ENCODE data around the gene DDIAS.
"Not testable (repeated sequence)": the region's sequence is repeated elsewhere in the genome, so short reads cannot be mapped to it uniquely, and the experiment has no call there.

Gene DDIAS

DNA sequence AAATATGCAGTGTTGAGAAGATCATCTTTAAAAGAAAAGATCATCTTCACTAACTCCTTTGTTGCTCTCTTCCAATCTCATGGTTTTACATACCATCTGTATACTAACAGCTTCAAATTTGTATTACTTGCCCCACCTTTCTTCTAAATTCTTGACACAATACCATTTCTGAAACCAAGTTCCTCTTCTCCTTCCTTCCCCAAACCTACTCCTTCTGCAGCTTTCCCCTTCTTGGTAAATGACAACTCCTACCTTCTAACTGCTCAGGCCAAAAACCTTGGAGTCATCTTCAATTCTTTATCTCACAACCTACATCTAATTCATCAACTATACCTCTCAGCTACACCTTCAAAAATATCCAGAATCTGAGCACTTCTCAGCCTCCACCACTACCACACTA, 10.6 kb upstream of the DDIAS start:
- no peak for DNase-seq (ENCODE audit: low read depth, low spot score)

DNA sequence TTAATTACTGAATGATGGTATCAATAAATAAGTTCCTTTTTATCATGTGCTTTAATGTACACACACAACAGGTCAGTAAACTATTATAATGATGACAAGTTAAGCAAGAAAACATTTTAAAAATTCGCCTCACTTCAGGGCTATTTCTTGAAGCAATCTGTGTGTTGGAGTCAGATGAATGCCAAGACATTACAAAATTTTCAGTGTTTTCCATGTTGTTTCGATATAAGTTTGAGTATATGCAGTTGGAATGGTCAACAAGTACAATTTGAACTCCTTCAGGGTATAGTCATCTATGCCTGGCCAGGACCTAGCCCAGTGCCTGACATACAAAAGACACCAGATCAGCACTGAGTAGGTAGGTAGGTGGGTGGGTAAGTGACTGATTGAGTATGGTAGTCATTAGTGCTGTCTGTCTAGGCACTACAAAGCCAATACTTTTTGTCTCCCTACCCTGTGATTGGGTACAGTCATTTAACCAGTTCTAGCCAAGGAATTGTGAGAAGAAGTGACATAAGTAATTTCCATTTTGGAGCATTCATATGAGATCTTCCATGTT, 8.8 kb upstream of the DDIAS start:
- no peak for DNase-seq (ENCODE audit: low read depth, low spot score)

DNA sequence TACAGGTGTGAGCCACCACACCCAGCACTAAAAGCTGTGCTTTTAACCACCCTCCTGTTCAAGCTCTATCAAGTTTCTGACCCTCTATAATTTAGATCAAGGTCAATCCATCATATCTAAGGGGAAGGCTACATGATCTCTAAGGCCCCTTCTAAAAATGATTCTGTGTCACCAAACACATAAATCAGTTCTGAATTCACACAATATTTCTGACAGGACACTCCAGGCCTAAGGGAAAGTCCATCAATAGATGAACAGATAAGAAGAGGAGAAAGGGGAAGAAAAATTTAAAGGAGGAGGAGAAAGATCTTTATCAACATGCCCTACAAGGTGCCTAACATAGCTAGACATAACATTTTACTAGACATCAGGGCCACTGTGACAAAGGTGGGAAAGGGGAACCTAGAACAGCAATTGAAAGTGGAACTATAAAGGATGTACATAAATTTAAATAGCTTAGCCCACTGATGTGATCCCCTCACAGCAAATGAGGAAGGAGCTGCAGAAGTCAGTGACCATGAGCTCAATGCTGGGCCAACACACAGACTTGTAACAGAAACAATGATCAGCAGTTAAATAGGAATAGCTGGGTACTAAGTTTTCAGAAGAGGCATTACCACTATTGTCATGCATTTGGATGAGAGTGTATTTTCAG, 6.0 kb upstream of the DDIAS start:
- DNase-seq (ENCODE audit: low read depth, low spot score): no peak

DNA sequence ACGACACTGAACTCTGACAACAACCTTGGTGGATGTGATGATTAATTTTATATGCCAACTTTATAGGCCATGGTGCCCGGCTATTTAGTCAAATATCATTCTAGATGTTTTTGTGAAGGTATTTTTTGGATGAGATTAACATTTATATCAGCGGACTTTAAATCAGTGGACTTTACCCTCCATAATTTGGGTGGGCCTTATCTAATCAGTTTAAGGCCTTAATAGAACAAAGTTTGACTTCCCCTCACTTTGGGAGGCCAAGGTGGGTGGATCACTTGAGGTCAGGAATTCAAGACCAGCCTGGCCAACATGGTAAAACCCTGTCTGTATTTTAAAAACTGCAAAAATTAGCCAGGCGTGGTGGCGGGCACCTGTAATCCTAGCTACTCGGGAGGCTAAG, 5.4 kb upstream of the DDIAS start:
- no peak for DNase-seq (ENCODE audit: low read depth, low spot score)

DNA sequence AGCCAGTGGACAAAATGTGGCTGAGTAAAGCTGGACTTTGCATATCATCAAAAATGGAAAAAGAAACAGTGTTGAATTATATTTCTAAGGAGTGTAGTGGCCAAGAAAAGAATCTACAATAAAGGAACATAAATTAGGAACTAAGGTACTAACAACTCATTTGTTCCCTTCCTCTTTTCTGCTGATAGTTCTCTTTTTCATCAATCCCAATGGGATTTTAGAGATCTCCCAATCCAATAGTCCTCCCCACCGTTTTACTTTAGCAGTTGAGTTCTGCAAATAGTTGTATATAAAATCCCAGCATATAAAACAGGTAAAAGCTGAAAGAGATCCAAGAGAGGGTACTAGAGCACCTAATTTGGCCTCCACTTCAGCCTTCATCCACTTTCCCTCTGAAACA, 3.3 kb upstream of the DDIAS start:
- no peak for DNase-seq (ENCODE audit: low read depth, low spot score)

DNA sequence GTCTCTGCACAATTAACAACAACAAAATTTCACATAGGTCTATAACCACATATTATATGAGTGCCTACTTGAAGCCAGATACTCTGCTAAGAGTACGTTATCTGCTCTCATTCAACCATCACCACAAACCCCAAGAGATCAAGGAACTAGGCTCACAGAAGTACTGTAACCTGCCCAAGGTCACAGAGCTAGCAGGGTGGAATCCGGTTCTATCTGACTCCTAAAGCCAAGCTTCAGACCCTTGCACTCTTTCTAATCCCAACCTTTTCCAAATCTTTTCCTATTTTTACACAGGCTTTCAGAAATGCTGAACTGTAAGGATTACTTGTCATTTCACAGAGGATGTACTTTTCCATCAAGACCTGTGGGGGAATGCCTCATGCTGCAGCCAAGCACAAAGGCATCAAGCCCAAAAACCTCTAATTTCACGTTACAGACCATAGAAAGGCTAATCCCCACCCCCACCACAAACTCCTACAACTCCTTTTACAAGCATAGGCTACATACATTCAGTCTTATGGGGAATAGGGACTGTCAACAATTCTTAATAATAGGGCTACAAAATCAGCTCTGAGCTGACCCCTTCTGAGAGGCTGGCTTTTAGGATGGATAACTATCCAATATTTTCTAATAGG, 2.2 kb upstream of the DDIAS start:
- no peak for DNase-seq (ENCODE audit: low read depth, low spot score)

DNA sequence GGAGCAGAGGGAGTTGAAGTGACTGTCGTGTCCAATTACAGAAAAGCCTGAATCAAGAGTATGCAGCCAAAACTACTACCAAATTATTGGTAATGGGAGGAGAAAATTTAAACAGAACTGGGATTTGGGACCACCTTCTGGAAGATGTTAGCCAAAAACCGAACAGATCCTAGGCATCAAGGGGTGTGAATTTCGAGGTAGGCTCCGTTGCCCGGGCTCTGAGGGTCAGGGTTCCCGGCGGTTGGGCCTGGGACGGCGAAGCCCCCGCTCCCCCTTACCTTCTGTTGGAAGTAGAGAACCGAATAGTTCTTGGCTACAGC, 1.6 kb upstream of the DDIAS start:
- no peak for DNase-seq (ENCODE audit: low read depth, low spot score)

DNA sequence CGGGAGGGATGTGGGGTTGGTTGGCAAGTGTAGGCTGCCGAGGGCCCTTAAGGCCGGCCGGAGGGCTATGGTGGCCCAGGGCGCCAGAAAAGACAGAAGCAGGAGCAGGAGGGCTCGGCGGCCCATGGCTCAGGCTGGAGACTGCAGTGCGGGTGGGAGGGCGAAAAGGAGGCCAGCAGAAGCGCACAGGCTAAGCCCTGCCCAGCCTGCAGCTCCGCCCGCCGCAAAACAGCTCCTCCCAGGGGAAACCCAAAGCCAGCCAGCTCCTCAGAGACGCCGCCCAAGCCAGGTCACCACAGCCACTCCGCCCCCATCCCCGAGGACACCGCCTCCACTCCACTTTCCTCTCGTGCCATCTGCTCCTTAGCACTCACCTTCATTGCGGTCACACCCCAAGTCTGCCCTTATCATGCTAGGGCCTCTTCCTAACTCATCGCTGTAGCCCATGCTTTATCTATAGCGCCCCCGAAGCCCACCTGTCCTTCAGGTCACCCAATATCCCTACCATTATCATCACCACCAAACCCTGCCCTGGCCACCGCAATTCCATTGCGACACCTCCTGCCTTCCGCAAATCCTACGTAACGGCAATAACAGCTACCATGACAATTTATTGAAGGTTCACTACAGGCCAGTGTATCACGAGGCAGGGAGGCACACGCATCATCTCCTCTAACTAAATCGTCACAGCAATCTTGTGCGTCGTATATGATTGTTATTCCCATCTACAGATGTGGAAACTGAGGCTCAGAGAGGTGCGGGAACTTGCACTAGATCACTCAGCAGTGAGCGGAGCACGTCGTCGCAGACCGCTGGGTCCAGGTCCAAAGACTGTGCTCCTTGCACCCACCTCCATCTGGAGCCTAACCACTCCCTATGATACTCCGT, 1.0 kb upstream of the DDIAS start, which contains the start of gene PRCP:
Gene PRCP (minus strand): TSS at position 154 of the 888 bp plus-strand sequence. CDS start 28 bp downstream, at position 126.
- peak; percentile 95 for DNase-seq (ENCODE audit: low read depth, low spot score)

DNA sequence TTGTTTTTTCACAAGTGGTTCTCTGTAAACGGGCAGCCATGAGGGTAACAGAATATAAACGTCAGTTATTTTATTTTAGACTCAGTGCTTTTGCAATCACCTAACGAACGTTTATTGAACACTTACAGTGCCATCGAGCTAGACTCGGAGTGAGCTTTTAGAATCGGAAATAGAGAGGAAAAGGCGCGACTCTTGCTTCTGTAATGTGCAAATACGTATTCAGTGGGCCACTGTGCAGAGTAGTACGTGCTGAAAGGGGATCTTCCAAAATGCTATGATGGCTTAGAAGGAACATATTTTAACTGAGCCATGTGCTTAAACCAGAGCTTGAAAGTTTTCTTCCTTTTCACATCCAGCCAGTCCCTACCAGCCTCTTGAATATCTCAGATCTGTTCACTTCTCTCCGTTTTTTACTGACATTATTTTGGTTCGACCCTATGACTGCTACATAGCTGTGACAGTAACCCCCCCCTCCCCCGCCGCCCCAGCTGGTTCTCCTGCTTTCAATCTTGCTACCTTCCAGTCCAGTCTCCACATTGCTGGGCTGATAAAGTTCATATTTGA, 468 bp downstream of the DDIAS start:
- no peak for DNase-seq (ENCODE audit: low read depth, low spot score)

DNA sequence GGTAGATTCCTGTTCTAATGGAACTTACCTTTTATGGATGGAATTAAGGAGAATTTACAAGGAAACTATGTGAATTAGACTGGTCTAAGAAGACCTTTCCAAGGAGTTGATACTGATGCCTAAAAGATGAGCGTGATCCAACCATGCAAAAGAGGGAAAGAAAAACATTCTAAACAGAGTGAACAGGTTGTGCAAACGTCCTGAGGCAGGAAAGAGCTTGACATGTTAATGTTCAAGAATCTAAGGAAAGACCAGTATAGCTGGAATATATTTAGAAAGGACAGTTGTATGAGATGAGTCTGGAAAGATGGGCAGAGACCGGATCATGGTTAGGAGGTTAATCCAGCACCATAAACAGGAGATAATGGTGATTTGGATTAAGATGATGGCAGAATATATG, 1.3 kb downstream of the DDIAS start:
- DNase-seq (ENCODE audit: low read depth, low spot score): no peak

DNA sequence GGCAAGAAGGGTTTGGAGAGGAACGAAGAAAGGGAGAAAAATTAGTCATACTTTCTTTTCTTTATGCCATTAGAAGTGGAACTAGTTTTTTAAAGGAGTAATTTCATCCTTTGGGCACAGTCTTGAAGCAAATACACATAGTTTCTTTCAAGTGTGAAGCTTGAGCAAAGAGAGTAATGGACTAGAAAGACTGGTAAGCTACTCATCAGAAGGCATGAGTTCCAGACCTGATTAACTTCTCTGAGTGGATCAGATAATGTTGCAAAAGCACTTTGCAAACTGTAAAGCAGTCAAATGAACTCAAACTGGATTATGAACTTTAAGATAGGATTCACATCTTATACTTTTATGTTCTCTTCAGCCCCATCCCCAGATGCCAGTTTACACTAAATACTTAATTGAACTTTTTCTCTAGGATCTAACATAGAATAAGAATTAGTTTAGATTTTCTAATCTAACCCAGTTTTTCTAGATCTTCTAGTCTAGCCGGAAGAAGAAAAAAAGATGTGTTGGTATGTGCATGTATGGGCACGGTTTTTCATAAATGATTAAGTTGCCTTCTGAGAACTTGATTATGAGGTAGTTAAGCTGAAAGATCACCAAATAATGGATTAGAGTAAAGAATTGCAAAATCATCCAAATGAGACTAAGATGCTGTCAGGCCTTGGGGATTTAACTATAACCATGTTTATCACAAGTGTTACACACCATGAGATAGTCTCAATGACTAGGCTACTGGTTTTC, 2.5 kb downstream of the DDIAS start:
- DNase-seq (ENCODE audit: low read depth, low spot score): no peak

DNA sequence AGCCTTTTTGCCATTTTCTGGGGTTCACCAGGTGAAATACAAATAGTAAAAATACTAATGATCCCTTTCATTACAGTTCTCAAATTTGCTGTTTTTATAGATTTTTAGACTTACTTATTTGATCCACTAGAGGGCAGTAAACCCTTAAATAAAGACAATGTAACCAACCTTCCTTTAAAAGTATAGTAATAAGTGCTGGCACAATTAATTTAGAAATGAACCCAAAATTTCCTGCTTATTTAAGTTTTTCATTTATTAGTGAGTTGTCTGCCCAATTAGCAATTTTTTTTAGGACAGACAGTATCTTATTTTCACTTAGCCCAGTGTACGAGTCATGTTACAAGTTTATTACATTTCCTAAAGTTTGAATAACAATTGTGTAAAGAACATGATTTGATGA, 4.7 kb downstream of the DDIAS start:
- peak; percentile 29 for DNase-seq (ENCODE audit: low read depth, low spot score)

DNA sequence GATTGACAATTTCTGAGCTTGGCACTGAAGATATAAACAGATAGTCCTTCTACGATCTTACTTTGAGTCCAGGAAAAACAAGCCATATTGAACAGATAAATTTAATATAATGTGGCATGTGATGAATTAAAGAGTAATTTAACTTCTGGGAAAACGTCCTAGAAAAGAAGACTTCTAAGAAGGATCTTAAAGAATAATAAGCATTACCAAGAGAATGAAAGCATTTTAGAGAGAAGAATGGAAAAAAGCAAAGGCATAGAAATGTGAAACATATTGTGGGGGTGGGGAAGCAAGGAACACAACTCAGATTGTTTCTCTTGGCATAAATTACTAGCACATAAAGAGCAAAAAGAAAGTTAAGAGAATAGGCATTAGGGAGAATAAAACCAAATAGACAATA, 5.4 kb downstream of the DDIAS start:
- DNase-seq (ENCODE audit: low read depth, low spot score): no peak

DNA sequence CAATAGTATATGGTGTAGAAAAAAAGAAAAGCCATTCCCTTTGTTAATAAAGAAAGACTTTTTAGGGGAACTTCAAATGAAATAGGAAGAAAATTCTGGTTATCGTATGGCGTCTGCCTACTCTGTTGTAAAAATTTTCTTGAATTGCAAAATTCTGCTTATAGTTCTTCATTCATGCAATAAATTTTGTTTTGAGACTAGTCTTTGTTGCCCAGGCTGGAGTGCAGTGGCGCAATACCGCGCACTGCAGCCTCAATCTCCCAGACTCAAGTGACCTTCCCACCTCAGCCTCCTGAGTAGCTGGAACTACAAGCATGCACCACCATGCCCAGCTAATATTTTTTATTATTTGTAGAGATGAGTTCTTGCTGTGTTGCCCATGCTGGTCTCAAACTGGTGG, 5.8 kb downstream of the DDIAS start:
- DNase-seq (ENCODE audit: low read depth, low spot score): no peak

DNA sequence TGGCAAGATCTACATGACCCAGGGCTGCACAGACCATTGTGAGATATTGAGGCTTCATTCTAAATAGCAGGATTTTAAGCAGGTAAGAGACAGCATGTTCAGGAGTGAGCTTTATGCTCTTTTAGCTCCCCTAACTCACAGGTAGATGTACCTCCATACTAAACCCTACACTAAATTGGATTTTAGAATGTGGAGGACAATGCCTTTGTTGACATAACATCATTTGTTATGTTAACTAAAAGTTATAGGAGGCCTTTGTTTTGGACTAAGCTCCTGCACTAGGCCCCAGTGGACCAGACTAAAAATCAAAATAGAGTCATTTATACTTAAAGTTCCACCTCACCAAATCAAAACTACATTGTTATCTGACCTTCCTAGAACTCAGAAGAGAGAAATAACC, 6.8 kb downstream of the DDIAS start:
- DNase-seq (ENCODE audit: low read depth, low spot score): no peak

DNA sequence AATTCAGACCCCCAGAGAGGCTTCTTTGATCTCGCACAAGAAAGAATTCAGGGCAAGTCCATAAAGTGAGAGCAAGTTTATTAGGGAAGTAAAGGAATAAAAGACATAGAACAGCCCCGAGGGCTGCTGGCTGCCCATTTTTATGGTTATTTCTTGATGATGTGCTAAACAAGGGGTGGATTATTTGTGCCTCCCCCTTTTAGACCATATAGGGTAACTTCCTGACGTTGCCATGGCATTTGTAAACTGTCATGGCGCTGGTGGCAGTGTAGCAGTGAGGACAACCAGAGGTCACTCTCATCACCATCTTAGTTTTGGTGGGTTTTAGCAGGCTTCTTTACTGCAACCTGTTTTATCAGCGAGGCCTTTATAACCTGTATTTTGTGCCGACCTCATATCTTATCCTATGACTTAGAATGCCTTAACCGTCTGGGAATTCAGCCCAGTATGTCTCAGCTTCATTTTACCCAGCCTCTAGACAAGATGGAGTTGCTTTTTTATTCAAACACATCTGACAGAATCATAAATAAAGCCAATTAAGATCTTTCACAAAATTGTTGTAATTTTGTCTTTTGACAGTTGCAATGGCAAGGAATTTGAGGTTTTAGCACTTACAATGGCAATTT, 7.6 kb downstream of the DDIAS start:
- peak; percentile 20 for DNase-seq (ENCODE audit: low read depth, low spot score)

DNA sequence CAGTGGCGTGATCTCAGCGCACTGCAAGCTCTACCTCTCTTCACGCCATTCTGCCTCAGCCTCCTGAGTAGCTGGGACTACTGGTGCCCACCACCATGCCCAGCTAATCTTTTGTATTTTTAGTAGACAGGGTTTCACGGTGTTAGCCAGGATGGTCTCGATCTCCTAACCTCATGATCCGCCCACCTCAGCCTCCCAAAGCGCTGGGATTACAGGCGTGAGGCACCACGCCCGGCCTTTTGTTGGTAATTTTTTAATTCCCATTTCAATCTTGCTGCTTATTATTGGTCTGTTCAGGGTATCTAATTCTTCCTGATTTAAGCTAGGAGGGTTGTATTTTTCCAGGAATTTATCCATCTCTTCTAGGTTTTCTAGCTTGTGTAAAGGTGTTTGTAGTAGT, 18.2 kb downstream of the DDIAS start:
- not testable (repeated sequence) for DNase-seq (ENCODE audit: low read depth, low spot score)

DNA sequence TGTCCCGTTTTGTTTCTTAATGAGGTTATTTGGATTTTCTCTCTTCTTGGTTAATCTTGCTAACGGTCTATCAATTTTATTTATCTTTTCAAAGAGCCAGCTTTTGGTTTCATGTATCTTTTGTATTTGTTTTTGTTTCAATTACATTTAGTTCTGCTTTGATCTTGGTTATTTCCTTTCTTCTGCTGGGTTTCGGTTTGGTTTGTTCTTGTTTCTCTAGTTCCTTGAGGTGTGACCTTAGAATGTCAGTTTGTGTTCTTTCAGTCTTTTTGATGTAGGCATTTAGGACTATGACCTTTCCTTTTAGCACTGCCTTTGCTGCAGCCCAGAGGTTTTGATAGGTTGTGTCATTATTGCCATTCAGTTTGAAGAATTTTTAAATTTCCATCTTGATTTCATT, 18.7 kb downstream of the DDIAS start:
- DNase-seq (ENCODE audit: low read depth, low spot score): not testable (repeated sequence)

DNA sequence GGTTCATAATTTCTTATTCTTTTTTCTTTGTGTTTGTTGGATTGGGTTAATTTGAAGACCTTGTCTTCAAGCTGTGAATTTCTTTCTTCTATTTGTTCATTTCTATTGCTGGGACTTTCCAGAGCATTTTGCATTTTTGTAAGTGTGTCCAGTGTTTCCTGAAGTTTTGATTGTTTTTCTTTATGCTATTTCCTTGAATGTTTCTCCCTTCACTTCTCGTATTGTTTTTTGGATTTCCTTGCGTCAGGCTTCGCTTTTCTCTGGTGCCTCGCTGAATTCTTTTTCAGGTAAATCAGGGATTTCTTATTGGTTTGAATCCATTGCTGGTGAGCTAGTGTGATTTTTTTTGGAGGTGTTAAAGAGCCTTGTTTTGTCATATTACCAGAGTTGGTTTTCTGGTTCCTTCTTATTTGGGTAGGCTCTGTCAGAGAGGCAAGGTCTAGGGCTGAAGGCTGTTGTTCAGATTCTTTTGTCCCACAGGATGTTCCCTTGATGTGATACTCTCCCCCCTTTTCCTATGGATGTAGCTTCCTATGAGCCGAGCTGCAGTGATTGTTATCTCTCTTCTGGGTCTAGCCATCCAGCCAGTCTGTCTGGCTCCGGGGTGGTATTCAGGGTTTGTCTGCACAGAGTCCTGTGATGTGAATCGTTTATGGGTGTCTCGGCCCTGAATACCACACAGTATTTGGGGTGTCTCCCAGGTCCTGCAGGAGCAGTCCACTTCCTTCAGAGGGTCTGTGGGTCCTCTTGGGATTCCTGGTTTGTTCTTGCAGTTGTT, 21.0 kb downstream of the DDIAS start:
- DNase-seq (ENCODE audit: low read depth, low spot score): not testable (repeated sequence)

All from astrocyte of the hippocampus (primary cell).